ENCODE data around the gene GRIA2.

GRIA2 gene

DNA sequence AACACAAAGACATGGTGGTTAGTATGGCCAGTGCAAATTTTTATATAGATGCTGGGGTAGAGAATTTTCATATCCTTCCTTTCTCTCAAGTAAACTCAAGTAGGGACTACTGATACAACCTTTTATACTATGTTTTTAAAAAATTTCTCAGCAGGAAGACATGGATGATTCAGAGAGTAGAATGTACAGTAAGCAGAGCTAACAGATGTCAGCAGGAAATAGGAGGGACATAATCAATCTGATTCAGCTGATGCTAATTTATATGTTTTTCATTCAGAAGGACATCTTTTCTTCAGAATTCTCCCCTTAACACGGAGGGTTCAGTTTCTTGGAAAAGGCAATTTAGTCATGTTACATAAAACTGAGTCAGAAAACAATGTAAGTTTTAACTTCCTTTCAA is 95.4 kb downstream of the GRIA2 start:
- ChIA-PET POLR2A (no interaction called here), CTCF (no interaction called here)
- Histone ChIP-seq H3K4me3 (ENCODE audit: low read depth, low read length) (no peak overlapping the region), H3K4me1 (ENCODE audit: control insufficient read depth, insufficient read depth, low read length) (no peaks in the 10 kb centered on the region), H3K9me3 (ENCODE audit: control insufficient read depth, insufficient read depth, low read depth, low read length) (no peaks in the 10 kb centered on the region), H3K27ac (ENCODE audit: extremely low read depth, low read depth, low read length) (no peak overlapping the region), H3K36me3 (ENCODE audit: control insufficient read depth in 2 of 2, insufficient read depth in 1 of 2, low read length in 2 of 2) (no peaks in the 10 kb centered on the region)
- no peak for TF ChIP-seq ZNF266 (tag by site-specific recombination; IDR thresholded peaks at IDR 0.05; ENCODE audit: low read depth)
- TF ChIP-seq ZNF248 (tag by site-specific recombination; IDR thresholded peaks at IDR 0.05), result no peak
- no peak for TF ChIP-seq ZFP37 (tag by site-specific recombination; IDR thresholded peaks at IDR 0.05)
- TF ChIP-seq ZNF529 (tag by site-specific recombination; IDR thresholded peaks at IDR 0.05; ENCODE audit: insufficient replicate concordance), result no peak
- no peak for TF ChIP-seq ZNF555 (tag by site-specific recombination; conservative IDR thresholded peaks at IDR 0.05)

DNA sequence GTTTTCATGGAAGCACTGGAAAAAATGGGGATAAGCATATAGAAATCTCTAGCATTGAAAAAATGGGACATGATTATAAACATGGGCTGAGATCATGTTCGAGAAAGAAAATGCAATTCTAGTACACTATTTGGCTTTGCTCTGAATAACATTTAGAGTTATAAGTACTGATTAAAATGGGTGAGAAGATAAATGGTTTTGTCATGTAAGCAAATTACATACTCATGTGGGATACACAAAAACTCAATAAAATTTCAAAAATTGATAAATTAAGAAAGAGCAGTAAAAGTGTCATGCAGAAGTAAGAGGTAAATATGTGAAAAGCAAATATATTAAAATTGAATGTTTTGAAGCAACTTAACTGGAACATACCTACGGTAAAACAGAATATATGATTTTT is 99.6 kb downstream of the GRIA2 start:
- Histone ChIP-seq H3K4me1 (ENCODE audit: control insufficient read depth, insufficient read depth, low read length) (no peaks in the 10 kb centered on the region), H3K4me3 (ENCODE audit: low read depth, low read length) (no peak overlapping the region), H3K27ac (ENCODE audit: extremely low read depth, low read depth, low read length) (no peak overlapping the region), H3K36me3 (ENCODE audit: control insufficient read depth in 2 of 2, insufficient read depth in 1 of 2, low read length in 2 of 2) (no peaks in the 10 kb centered on the region), H3K9me3 (ENCODE audit: control insufficient read depth, insufficient read depth, low read depth, low read length) (no peaks in the 10 kb centered on the region)
- CTCF ChIA-PET, result interaction anchor here (0.6 kb wide), 1 partner anchor 1367 kb away, joined by 3 read pairs; no protein-coding TSS in a partner anchor
- TF ChIP-seq PRDM4 (tag by site-specific recombination; IDR thresholded peaks at IDR 0.05) (no peak), ZBTB10 (tag by site-specific recombination; IDR thresholded peaks at IDR 0.05) (no peak), ZNF366 (tag by site-specific recombination; conservative IDR thresholded peaks at IDR 0.05) (no peak), ZNF239 (tag by site-specific recombination; IDR thresholded peaks at IDR 0.05) (no peak), ZIC2 (tag by site-specific recombination; IDR thresholded peaks at IDR 0.05) (no peak), OVOL3 (tag by site-specific recombination; IDR thresholded peaks at IDR 0.05) (no peak), ZNF211 (tag by site-specific recombination; IDR thresholded peaks at IDR 0.05; ENCODE audit: low read depth) (no peak)
- POLR2A ChIA-PET, result no interaction called here

DNA sequence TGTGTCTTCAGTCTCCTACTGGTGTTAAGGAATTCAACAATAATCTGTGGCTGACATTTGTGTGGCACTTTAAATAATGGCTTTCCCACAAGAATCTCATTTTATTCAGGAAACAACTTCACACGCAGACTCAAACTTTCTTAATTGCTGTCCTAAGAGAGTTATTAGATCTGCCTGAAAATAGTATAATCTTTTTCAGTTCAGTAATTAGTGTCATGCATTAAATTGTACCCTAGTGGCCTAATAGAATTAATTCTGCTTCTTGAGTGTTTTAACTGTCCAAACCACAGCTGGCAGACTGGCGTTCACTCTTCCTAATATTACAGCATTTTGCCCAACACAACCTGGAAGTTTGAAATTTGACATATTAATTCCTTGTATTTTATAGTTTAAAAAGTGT is 107.1 kb downstream of the GRIA2 start:
- H3K9me3 ChIP-seq (ENCODE audit: control insufficient read depth, insufficient read depth, low read depth, low read length), result no peaks in the 10 kb centered on the region
- CTCF ChIA-PET, result no interaction called here
- no peak overlapping the region for H3K4me3 ChIP-seq (ENCODE audit: low read depth, low read length)
- POLR2A ChIA-PET, result no interaction called here
- no peaks in the 10 kb centered on the region for H3K4me1 ChIP-seq (ENCODE audit: control insufficient read depth, insufficient read depth, low read length)
- no peak overlapping the region for H3K27ac ChIP-seq (ENCODE audit: extremely low read depth, low read depth, low read length)
- H3K36me3 ChIP-seq (ENCODE audit: control insufficient read depth in 2 of 2, insufficient read depth in 1 of 2, low read length in 2 of 2), result no peaks in the 10 kb centered on the region
- TF ChIP-seq TCF7L2 (IDR thresholded peaks at IDR 0.05; ENCODE audit: borderline replicate concordance, low read depth, low read length) (no peak), TRIM28 (IDR thresholded peaks at IDR 0.05; ENCODE audit: borderline replicate concordance, low read length) (no peak), ZNF670 (tag by site-specific recombination; IDR thresholded peaks at IDR 0.05; ENCODE audit: low read depth) (no peak), ZXDB (tag by site-specific recombination; IDR thresholded peaks at IDR 0.05) (no peak), ZNF146 (tag by site-specific recombination; IDR thresholded peaks at IDR 0.05) (no peak), ZBTB44 (tag by site-specific recombination; IDR thresholded peaks at IDR 0.05) (no peak), ZNF664 (tag by site-specific recombination; IDR thresholded peaks at IDR 0.05) (no peak), HOXA7 (CRISPR knock-in tag; IDR thresholded peaks at IDR 0.05; ENCODE audit: borderline replicate concordance) (no peak), SALL2 (tag by site-specific recombination; IDR thresholded peaks at IDR 0.05; ENCODE audit: borderline replicate concordance) (no peak), ZNF112 (tag by site-specific recombination; IDR thresholded peaks at IDR 0.05) (no peak), ZNF639 (tag by site-specific recombination; IDR thresholded peaks at IDR 0.05) (no peak)
- TF ChIP-seq, protein P1, sequence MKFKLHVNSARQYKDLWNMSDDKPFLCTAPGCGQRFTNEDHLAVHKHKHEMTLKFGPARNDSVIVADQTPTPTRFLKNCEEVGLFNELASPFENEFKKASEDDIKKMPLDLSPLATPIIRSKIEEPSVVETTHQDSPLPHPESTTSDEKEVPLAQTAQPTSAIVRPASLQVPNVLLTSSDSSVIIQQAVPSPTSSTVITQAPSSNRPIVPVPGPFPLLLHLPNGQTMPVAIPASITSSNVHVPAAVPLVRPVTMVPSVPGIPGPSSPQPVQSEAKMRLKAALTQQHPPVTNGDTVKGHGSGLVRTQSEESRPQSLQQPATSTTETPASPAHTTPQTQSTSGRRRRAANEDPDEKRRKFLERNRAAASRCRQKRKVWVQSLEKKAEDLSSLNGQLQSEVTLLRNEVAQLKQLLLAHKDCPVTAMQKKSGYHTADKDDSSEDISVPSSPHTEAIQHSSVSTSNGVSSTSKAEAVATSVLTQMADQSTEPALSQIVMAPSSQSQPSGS (tag by site-specific recombination; IDR thresholded peaks at IDR 0.05; ENCODE audit: low read depth), result no peak

All from HEK293 (cell line).